Astrocyte of the spinal cord (primary cell): ENCODE results near the gene SFXN5.

ENCODE experiments used
- DNase-seq: peaks from one replicate; pipeline ENCODE4 v3.0.0; 2011; ENCODE audit warnings: low read depth, low spot score
- H3K4me3 ChIP-seq: 2 replicates; pipeline ENCODE4 v1.5.1; 2011; ENCODE audit warnings: low read depth, mild to moderate bottlenecking, low read length, moderate library complexity
- in situ Hi-C: cut with HindIII; loops from 2 replicates; pipeline ENCODE4 v1.10.0; 2017; ENCODE audit warnings: low sequenced_read_pairs
- TF ChIP-seq, protein P1 (sequence below): IDR thresholded peaks from 2 replicates; pipeline ENCODE4 v1.5.1; 2012; ENCODE audit warnings: low read depth, mild to moderate bottlenecking, low read length, inconsistent platforms

Gene SFXN5

DNA sequence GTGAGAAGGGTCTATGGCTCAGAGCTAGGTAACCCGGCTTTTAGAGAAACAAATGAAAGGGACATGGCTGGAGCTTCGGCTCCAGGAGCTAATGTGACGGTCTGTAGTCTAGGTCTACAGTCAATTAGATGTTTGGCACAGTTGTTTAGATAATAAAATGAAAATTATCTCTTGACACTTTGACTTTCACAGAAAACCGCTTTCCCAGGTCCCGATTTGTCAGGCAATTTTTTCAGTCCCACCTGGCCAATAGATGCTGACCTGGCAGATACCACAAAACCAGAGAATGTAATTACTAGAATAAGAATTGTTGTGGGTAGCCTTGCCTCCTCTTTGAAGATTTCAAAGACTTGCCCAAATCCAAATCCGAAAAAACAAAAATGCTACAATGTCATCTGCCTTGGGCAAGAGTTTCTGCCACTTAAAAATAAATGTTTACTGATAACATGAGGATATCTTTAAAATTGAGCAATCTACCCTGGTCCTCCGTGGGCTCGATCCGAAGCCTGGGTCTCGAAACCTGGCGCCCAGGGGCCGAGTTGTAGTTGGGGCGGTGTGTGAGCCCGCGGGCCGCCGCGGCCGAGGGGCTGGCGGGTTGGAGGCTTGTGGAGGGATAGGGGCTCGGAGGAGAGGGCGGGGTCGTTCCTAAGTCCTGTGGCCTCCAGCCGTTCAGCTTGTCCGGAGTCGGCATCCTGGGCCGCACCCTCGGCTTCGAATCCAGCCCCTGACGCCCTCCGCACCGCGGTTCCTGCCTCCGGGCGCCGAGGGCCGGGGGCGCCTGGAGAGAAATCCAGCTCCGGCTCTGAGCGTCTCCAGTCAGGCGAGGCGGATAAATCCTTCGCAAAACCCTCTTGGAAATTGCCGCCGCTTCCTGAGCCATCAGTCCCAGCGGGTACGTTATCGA, 151.8 kb downstream of the SFXN5 start:
- TF ChIP-seq, protein P1, sequence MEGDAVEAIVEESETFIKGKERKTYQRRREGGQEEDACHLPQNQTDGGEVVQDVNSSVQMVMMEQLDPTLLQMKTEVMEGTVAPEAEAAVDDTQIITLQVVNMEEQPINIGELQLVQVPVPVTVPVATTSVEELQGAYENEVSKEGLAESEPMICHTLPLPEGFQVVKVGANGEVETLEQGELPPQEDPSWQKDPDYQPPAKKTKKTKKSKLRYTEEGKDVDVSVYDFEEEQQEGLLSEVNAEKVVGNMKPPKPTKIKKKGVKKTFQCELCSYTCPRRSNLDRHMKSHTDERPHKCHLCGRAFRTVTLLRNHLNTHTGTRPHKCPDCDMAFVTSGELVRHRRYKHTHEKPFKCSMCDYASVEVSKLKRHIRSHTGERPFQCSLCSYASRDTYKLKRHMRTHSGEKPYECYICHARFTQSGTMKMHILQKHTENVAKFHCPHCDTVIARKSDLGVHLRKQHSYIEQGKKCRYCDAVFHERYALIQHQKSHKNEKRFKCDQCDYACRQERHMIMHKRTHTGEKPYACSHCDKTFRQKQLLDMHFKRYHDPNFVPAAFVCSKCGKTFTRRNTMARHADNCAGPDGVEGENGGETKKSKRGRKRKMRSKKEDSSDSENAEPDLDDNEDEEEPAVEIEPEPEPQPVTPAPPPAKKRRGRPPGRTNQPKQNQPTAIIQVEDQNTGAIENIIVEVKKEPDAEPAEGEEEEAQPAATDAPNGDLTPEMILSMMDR = no peak
- in situ Hi-C loops = no loop called here
- H3K4me3 ChIP-seq = no peak overlapping the region
- no peak for DNase-seq

DNA sequence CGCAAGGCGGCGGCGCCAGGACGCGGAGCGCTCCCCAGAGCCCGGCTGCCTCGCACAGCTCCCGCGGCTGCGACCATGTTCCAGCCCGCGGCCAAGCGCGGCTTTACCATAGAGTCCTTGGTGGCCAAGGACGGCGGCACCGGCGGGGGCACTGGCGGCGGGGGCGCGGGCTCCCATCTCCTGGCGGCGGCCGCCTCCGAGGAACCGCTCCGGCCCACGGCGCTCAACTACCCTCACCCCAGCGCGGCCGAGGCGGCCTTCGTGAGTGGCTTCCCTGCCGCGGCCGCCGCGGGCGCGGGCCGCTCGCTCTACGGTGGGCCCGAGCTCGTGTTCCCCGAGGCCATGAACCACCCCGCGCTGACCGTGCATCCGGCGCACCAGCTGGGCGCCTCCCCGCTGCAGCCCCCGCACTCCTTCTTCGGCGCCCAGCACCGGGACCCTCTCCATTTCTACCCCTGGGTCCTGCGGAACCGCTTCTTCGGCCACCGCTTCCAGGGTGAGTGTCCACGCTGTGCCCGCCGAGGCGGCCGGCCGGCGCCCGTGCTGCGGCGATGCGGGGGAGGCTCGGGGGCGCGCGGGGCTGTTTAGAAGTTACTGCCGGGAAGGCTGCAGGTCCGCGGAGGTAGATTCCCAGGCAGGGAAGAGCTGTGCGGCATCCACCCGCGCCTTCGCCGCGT, 153.5 kb downstream of the SFXN5 start:
- DNase-seq = no peak
- no peak overlapping the region for H3K4me3 ChIP-seq
- TF ChIP-seq, protein P1 = no peak
- in situ Hi-C loops = no loop called here

DNA sequence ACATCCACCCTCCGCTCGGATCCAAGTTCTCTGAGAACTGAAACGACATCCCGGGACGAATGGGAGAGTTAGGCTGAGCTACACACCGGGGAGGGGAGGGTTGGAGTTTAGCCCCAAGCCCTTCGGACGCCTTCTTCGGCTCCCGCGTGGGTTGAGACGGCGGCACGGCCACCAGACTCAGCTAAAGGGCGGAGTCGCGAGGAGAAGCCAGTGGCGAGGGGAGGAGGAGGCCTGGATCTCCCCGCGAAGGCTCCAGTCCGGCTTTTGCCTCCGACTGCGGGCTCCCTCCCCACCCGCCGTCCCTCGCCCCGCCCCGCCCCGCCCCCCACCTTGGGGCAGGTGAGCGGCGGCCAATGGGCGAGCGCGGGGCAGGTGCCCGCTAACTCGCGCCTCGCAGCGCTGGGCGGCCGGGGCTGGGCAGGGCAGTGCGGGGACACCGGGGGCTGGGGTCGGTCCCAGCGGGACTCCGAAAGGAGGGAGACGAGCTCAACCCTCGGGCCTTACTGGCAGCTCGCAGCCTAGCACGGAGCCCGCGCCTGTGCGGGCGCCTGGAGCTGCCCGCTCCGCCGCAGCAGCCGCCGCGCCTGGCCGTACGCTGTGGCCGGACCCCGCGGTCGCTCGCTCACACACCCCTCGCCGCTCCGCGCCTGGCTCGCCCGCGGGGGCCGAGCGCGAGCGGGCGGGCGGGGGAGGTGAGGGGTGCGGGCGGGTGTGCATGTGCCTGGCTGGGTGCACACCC, 154.2 kb downstream of the SFXN5 start, which contains the start of gene EMX1:
Gene EMX1 (plus strand): TSS at position 382 of the 739 bp plus-strand sequence. CDS start 334 bp downstream, at position 716.
- DNase-seq = no peak
- H3K4me3 ChIP-seq = no peak within 1 kb of the TSS
- TF ChIP-seq, protein P1 = no peak
- in situ Hi-C loops = no loop called here

DNA sequence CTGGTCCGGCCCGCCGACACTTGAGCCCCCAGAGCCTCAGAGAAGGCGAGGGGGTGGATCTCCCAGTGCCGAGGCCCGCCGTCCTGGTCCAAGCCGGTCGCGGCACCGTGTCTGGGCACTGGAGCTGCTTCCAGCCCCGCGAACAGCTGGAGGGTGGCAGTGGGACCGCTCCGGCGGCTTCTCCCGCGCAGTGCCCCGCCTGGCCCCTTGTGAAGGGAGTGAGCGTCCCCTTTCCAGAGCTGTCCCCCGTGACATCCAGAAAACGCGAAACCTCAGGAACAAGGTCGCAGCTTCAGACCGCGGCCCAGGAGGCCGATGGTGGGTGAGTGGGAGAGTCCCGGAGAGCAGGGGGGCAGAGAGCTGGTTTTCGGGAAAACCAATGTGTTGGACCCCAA, 154.8 kb downstream of the SFXN5 start:
- TF ChIP-seq, protein P1 = no peak
- no peak for DNase-seq
- in situ Hi-C loops = no loop called here
- H3K4me3 ChIP-seq = no peak overlapping the region

DNA sequence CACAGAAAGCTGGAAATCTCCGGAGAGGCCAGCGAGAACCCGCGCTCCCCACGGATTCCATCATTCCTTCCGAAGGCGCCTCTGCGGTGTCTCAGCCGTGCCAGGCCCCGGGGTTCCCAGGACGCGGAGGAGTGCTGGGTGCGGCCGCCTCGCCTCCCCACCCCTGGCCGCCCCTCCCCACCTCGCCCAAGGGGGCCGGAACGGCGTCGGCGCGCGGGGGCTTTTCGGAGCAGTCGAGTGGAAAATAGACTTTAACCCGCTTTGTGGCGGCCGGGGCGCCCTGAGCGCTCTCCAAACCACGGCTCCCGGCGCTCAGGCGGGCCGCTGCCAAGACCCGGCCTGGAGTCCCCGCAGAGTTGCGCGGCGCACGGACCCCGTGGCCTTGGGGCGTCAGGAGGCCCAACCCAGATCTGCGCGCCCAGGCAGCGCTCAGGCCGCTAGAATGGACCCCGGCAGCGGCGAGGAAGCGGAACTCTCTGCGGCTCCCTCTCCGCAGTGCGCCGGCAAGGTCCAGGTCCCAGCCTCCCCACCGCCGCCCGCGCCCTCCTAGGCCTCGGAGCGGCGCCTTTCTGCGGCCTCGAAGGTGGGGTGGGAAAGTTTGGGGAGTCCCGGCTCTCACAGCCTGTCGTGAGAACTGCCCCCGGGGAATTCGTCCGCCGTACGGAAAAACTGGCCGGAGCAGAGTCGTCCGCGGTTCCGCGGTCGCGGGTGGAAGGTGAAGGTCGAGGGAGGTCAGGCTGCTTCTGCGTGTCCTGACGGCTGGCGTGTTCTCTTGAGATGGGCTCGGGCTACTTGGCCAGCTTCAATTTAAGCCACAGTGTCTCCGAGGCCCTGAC, 155.4 kb downstream of the SFXN5 start:
- no peak for DNase-seq
- H3K4me3 ChIP-seq = no peak overlapping the region
- in situ Hi-C loops = no loop called here
- TF ChIP-seq, protein P1 = no peak
